Measurements from ENCODE around the gene MISP. TPM values are rescaled to one million over a fixed set of nuclear protein-coding genes. Genes with fewer than 3 reads are reported as not detected.

MISP gene
- total RNA-seq, 2 donors from 2014 or later = 0.96 to 1.5 TPM

DNA sequence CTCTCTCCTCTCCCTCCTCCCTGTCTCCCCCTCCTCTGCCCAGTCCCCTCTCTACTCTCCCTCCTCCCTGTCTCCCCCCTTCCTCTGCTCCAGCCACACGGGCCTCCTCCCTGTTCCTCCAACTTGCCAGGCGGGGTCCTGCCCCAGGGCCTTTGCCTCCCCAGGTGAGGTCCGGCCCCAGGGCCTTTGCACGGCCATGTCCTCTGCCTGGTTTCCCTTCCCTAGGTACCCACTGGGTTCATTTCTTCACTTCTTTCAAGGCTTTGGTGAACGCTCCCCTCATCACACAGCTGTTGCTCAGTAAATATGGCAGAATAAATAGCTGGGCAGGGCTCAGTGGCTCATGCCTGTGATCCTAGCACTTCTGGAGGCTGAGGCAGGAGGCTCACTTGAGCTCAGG is 21.2 kb downstream of the MISP start:
- H3K36me3 ChIP-seq = no peaks in the 10 kb centered on the region
- H3K4me1 ChIP-seq = peaks cover 0 to 3% of the 10 kb centered on the region in 2 donors
- no peak overlapping the region for H3K27ac ChIP-seq
- no peak overlapping the region for H3K4me3 ChIP-seq
- no peak for DNase-seq (ENCODE audit: low spot score)
- no peaks in the 10 kb centered on the region for H3K9me3 ChIP-seq
- no peaks in the 10 kb centered on the region for H3K27me3 ChIP-seq
- TF ChIP-seq, protein P1, sequence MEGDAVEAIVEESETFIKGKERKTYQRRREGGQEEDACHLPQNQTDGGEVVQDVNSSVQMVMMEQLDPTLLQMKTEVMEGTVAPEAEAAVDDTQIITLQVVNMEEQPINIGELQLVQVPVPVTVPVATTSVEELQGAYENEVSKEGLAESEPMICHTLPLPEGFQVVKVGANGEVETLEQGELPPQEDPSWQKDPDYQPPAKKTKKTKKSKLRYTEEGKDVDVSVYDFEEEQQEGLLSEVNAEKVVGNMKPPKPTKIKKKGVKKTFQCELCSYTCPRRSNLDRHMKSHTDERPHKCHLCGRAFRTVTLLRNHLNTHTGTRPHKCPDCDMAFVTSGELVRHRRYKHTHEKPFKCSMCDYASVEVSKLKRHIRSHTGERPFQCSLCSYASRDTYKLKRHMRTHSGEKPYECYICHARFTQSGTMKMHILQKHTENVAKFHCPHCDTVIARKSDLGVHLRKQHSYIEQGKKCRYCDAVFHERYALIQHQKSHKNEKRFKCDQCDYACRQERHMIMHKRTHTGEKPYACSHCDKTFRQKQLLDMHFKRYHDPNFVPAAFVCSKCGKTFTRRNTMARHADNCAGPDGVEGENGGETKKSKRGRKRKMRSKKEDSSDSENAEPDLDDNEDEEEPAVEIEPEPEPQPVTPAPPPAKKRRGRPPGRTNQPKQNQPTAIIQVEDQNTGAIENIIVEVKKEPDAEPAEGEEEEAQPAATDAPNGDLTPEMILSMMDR (IDR thresholded peaks at IDR 0.05) = no peak

DNA sequence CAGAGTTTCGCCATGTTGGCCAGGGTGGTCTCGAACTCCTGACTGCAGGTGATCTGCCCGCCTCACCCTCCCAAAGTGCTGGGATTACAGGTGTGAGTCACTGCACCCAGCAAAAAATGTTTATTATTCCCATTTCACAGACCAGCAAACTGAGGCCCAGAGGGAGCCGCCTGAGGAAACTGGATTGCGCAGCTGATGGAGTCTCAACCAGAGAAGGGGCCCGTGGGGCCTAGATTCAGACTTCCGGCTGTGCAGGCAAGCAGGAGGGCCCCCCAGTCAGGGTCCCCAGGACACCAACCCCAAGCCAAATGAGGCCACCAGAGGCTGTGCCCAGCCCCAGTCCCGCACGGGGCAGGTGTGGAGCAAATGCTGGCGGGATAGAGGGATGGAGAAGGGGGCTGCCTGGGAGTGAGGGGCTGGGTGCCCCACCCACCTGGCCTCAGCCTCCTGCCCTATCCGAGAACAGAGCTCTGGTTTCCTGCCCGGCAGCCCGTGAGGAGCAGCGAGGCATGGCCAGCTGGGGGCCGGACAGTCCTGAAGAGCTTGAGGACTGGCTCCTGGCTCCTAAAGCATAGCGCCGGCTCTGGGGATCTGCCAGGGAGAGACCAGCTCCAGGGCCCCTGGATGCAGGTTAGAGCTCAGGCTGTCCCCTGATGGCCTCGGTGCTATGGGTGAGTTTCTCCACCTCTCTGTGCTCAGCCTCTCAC is 22.0 kb downstream of the MISP start:
- no peak for DNase-seq (ENCODE audit: low spot score)
- Histone ChIP-seq H3K27ac (no peak overlapping the region), H3K27me3 (no peaks in the 10 kb centered on the region), H3K36me3 (no peaks in the 10 kb centered on the region), H3K4me3 (no peak overlapping the region), H3K4me1 (peaks cover 0 to 3% of the 10 kb centered on the region in 2 donors), H3K9me3 (no peaks in the 10 kb centered on the region)
- TF ChIP-seq, protein P1 (IDR thresholded peaks at IDR 0.05) = no peak

DNA sequence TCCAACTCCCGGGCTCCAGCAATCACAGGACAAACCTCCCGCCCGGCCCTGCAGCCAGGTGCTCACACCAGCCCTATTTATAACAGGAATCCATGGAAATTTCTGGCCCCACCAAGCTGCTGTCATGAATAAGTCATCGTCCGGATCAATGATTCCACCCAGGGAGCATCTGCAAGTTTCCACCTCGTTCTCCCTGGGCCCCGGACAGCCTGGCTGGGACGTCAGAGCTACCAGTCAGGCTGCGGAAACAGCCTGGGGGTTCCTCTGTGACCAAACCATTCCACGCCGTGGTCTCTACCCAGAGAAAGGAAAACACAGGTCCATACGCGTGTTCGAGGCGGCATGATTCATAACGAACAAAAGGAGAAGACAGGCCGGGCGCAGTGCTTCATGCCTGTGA is 25.6 kb downstream of the MISP start:
- no peaks in the 10 kb centered on the region for H3K27me3 ChIP-seq
- H3K27ac ChIP-seq = no peak overlapping the region
- no peak overlapping the region for H3K4me3 ChIP-seq
- DNase-seq (ENCODE audit: low spot score) = no peak
- TF ChIP-seq, protein P1 (IDR thresholded peaks at IDR 0.05) = no peak
- no peaks in the 10 kb centered on the region for H3K9me3 ChIP-seq
- H3K4me1 ChIP-seq = no peaks in the 10 kb centered on the region
- H3K36me3 ChIP-seq = no peaks in the 10 kb centered on the region

DNA sequence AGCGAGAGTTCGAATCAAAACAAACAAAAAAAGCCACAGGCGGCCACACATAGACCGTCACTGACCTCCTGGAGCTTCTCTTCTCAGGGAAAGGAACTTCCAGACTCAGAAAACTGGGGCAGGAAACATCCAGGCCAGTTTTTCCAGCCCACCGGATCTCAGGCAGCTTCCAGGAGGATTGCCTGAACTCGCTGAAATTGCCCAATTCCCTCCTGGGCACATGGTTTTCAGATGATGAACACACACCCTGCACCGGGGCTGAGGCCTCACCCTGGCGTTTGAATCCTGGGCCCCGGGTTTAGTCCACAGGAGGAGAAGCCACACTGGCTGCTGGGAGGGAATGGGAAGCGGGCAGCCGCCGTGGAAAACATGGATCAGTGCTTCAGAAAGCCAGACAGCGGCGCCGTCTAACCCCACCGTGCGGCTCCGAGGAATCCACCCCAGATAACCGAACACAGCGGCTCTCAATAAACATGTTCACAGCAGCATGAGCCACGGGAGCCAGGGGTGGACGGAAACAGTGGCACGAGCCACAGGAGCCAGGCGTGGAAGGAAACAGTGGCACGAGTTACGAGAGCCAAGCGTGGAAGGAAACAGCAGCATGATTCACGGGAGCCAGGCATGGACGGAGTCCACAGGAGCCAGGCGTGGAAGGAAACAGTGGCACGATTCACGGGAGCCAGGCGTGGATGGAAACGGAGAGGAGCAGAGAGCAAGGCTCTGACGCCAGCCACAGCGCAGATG is 28.2 kb downstream of the MISP start:
- Histone ChIP-seq H3K27ac (peak overlapping the region; percentile 40 to 41), H3K9me3 (no peaks in the 10 kb centered on the region), H3K36me3 (no peaks in the 10 kb centered on the region), H3K4me1 (peaks cover 0 to 14% of the 10 kb centered on the region in 2 donors), H3K4me3 (no peak overlapping the region), H3K27me3 (no peaks in the 10 kb centered on the region)
- TF ChIP-seq, protein P1 (IDR thresholded peaks at IDR 0.05) = no peak
- peak; percentile 88 for DNase-seq (ENCODE audit: low spot score)

DNA sequence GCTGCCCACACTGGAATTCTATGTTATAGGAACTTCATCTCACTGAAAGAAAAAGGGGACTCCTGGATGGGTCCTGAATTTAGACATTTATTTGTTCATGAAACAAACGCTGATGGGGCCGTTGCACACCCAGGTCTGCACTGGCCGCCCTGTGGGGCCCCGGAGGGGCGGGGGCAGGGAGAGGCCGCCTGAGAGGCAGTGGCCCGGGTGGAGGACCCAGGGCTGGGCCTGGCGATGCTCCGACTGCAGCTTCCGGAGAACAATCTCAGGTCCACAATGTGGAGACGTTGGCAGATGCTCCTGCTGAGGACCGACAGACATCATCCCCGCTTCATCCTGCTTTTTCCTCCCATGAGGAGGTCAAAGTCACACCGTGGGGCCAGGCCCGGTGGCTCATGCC is 30.0 kb downstream of the MISP start:
- H3K27ac ChIP-seq = no peak overlapping the region
- TF ChIP-seq, protein P1 (IDR thresholded peaks at IDR 0.05) = no peak

More for the DNA sequence above, 30.0 kb downstream of the MISP start:
- Histone ChIP-seq H3K4me3 (peak overlapping the region in 1 of 2 donors; percentile 44), H3K9me3 (no peaks in the 10 kb centered on the region), H3K36me3 (no peaks in the 10 kb centered on the region), H3K4me1 (peaks cover 0 to 14% of the 10 kb centered on the region in 2 donors), H3K27me3 (no peaks in the 10 kb centered on the region)
- no peak for DNase-seq (ENCODE audit: low spot score)

Data from right atrium auricular region (tissue), 2 donors.